Ovary (tissue), 3 donors: Measurements from ENCODE around the gene PLA2G2D.

Source experiments
- POLR2A ChIP-seq: fragments of 450-650 bp; IDR thresholded peaks from one replicate; pipeline ENCODE4 v1.6.1; 2017; ENCODE audit warnings: antibody characterized with exemption, mild to moderate bottlenecking, moderate library complexity
- TF ChIP-seq, protein P1 (sequence below), 3 donors: fragments of 450-650 bp in 2 of 3; fragments of 200-600 bp in 1 of 3; IDR thresholded peaks; one replicate each; pipeline versions ENCODE4 v1.5.1 to v1.8.0; 2016 to 2022; ENCODE audit warnings: antibody characterized with exemption in 3 of 3, mild to moderate bottlenecking in 1 of 3
- donor health status: DM: no; HTN: no; CAD: no.

DNA sequence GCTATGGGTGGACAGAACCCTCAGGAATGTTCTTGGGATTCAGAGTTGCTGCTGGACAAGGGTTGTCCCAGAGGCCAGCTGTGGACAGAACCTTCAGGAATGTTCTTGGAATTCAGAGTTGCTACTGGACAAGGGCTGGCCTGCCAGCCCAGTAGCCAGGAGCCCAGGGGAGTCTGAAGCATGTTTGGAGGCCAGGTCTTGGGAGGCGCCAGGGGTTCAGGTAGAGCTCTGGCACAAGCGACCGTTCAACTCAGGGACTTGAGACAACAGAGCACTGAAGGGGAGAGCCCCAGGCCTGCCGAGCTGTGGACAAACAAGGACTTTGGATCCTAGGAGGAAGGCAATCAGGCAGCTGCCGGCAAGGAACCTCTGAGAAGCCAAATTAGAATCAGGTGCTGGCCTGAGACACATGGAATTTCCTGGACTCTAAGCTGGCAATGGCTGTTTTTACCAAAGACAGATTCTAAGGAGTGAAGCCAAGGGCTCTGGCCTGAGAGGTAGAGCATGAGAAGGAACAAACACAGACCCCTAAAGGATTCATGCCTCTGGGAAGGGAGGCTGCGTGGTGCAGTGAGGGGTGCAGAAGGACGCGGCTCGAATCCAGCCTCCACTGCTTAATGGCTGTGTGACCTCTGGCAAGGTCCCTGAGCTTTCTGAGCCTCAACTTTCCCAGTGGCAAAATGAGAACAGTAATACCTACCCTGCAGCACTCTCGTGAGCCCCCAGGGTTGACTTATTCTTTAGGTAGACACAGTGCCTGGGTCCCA is 36.0 kb downstream of the PLA2G2D start:
- TF ChIP-seq, protein P1, sequence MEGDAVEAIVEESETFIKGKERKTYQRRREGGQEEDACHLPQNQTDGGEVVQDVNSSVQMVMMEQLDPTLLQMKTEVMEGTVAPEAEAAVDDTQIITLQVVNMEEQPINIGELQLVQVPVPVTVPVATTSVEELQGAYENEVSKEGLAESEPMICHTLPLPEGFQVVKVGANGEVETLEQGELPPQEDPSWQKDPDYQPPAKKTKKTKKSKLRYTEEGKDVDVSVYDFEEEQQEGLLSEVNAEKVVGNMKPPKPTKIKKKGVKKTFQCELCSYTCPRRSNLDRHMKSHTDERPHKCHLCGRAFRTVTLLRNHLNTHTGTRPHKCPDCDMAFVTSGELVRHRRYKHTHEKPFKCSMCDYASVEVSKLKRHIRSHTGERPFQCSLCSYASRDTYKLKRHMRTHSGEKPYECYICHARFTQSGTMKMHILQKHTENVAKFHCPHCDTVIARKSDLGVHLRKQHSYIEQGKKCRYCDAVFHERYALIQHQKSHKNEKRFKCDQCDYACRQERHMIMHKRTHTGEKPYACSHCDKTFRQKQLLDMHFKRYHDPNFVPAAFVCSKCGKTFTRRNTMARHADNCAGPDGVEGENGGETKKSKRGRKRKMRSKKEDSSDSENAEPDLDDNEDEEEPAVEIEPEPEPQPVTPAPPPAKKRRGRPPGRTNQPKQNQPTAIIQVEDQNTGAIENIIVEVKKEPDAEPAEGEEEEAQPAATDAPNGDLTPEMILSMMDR (IDR thresholded peaks at IDR 0.05): no peak
- TF ChIP-seq POLR2A: no peak
